GM21360 (cell line): ENCODE measurements around the gene KCNH6.
A peak's percentile ranks its signal among the peaks of the same experiment; 100 is the strongest.

Source experiments
- ATAC-seq: cut with Tn5 transposase; IDR thresholded peaks from one replicate; pipeline ENCODE4 v1.9.1; 2021; ENCODE audit warnings: mild to moderate bottlenecking, moderate library complexity; ENCODE audit not compliant: unreplicated experiment

Gene KCNH6, protein sequence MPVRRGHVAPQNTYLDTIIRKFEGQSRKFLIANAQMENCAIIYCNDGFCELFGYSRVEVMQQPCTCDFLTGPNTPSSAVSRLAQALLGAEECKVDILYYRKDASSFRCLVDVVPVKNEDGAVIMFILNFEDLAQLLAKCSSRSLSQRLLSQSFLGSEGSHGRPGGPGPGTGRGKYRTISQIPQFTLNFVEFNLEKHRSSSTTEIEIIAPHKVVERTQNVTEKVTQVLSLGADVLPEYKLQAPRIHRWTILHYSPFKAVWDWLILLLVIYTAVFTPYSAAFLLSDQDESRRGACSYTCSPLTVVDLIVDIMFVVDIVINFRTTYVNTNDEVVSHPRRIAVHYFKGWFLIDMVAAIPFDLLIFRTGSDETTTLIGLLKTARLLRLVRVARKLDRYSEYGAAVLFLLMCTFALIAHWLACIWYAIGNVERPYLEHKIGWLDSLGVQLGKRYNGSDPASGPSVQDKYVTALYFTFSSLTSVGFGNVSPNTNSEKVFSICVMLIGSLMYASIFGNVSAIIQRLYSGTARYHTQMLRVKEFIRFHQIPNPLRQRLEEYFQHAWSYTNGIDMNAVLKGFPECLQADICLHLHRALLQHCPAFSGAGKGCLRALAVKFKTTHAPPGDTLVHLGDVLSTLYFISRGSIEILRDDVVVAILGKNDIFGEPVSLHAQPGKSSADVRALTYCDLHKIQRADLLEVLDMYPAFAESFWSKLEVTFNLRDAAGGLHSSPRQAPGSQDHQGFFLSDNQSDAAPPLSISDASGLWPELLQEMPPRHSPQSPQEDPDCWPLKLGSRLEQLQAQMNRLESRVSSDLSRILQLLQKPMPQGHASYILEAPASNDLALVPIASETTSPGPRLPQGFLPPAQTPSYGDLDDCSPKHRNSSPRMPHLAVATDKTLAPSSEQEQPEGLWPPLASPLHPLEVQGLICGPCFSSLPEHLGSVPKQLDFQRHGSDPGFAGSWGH

DNA sequence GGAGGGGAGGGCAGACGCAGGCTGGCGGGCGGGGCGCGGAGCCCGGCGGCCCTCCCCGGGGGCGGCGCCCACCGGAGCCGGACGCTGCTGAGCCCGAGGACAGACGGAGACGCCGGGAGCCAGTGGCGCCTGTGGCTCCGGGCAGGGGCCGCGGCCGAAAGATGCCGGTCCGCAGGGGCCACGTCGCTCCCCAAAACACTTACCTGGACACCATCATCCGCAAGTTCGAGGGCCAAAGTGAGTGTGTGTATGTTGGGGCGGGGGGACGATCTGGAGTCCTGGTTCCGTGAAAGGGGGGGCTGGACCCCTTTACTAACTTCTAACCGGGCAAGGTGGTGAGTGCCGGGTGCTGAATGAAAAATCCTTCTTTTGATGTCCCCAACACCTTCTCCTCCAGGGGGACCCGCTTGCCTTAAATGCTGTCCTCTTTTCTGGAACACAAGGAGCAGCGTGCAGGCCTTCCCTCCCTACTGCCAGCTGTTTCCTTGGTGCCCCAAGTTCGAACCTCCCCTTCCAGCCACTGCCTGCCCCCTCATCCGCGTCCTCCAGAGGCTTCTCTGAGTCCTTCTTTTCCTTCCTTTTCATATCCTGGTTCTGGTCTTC, at the start of gene KCNH6:
Gene KCNH6 (plus strand): TSS at position 106 of the 603 bp plus-strand sequence. CDS start 56 bp downstream, at position 162.
- ATAC-seq: no peak

DNA sequence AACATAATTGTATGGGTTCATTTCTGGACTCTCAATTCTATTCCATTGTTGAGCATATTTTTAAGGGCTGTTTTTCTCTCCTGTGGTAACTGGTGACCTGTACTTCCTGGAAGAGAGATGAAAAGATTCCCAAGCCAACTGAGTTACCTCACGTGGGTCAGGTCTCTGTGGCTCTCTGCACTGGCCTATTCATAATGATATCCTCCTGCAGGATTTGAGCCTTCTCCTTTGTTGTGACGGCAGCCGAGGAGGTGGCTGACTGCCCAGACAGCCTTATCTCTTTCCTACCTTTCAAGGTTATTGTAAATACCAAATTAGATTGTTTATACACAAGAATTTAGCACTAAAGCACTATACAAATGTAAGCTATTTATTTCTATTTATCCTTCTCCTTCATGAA, 49.0 kb upstream of the KCNH6 start:
- no peak for ATAC-seq

DNA sequence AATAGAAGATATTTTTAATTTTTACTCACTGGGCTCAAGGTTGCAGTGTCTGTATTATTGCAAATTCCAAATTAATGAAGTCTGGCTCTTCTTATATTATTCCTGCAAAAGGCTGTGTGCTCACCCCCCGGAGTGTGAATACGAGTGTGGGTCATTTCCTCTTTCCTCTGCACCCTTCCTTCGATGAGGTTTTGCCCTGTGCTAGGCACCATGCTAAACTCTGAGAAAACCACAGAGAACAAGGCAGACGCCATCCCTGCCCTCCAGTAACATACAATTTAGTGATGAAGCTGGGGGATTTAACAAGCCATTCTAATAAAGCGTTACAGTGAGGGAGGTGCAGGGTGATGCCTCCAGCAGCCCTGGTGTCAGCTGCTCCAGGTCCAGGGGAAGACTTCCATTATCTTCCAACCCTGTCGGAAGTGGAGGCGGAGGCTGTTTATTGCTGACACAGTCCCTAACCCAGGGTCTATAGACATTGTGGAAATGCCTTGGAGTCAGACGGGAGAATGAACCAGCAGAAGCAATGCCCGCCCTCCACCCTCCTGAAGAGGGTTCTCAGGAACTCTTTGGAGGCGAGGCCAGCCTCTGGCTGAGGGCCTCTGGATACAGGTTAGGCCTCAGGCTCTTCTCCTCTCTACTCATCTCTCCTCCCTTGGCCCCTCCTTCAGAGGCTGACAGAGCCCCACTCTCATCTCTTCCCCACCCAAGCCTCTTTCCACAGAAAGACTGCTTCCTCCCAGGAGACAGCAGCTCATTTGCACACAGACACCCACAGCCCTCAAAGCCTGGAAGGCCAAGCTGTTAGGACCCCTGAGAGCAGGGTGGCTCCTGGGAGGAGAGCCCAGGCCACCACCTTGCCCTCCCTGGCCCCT, 48.3 kb upstream of the KCNH6 start:
- no peak for ATAC-seq

DNA sequence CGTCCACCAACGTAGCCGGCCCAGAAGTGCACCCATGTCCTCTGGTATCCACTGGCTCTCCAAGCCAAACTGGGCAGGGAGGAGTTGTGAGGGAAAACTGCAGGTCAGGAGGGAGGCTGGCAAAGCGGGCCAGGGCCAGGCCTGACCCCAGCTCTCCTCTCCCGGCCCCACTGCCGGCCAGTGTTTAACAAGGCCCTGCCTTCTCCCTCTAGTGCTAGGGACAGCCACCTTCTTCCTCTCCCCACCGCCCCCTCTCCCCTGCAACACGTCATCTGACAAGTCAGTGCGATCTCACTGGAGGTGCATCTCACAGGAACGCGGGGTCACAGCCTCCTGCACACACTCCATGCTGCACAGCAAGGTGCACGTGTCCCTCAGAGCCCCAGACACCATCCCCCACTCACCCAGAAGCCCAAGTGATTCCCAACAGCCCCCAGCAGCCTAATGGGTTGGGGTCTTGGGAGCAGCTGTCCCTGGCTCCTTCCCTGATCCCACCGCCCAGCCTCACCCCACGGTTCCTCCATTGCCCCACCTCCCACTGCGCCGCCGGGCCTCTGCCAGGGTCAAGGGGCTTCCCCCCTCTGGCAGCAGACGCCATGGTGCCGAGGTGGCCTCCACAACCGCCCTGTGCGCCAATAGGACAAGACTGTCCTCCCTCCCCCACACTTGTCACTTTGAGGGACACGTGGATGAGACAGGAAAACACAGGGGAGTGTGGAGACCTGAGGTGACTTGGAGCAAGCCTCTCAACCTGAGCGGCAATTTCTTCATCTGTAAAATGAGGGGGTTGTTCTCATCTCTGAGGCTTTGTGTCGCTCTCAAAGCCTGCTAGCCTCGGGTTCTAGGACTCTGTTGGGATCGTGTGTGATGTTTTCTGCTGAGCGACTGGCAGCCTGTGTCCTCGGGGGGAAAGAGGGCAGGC, 47.4 kb upstream of the KCNH6 start:
- ATAC-seq: no peak

DNA sequence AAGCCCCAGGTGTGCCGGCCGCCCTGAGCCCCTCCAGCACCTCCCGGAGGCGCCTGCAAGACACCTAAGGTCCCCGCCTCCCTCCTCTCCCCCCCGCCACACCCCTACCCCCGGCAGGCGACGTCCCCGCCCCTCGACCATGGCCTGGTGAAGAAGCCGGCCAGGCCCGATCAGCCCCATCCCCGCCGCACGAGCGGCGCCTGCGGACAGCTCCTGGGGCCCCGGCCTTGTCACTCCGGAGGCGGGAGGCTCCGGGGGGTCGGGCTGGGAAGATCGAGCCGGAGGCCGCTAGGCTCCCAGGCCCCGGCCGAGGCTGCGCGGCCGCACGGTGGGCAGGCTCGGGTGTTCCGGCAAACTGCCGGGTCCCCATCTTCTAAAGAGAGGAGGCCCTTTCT, 46.7 kb upstream of the KCNH6 start:
- ATAC-seq: no peak

DNA sequence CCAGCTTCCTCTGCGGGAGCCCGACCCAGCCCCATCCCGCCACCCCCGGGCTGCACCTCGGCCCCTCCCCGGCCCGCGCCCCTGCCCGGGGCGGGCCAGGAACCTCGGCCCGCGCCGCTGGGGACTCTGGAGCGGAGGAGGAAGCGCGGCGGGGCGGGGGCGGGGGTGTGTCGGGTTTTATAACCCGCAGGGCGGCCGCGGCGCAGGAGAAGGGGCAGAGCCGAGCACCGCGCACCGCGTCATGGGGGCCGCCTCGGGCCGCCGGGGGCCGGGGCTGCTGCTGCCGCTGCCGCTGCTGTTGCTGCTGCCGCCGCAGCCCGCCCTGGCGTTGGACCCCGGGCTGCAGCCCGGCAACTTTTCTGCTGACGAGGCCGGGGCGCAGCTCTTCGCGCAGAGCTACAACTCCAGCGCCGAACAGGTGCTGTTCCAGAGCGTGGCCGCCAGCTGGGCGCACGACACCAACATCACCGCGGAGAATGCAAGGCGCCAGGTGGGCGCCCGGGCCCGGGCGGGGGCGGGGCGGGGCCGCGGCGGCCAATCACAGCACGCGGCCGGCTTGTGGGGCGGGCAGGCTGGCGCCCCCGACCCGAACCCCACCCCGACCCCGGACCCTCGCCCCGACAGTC, 46.2 kb upstream of the KCNH6 start, which contains the start of gene ACE:
Gene ACE (plus strand): TSS at position 208 of the 626 bp plus-strand sequence. CDS start 34 bp downstream, at position 242.
- no peak for ATAC-seq

DNA sequence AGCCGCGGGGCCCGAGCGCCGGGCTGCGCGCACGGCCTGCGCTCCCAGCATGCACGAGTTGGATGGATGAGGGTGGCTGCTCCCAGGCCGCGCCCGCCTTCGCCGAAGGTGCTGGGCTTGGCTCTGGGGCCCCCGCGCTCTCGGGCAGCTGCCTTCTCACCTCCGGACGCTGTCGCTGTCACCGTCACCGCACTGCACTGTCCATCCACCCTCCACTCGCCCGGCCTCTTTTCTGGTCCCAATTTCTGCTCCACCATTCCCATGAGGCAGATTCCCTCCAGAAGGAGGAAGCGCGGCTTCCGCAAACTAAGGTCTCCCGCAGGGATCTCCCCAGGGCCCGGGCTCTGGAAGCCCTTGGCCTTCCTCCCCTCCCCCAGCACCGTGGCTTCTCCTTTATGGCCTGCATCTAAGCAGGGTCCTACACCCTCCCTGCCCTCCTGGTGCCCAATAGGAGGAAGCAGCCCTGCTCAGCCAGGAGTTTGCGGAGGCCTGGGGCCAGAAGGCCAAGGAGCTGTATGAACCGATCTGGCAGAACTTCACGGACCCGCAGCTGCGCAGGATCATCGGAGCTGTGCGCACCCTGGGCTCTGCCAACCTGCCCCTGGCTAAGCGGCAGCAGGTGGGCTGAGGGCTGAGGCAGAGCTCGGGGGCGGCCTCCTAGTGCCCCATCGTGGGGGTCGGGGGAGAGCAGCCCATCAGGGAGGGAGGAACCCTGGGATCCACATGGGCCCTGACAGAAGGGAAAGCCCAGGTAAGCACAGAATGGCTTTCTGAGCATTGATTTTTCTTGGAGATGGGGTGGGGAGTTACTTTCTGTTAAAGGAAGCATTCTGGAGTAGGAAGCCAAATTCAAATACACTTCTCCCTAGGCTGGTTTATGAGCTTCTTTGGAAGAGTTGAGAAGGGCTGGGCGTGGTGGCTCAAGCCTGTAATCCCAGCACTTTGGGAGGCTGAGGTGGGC, 45.4 kb upstream of the KCNH6 start:
- no peak for ATAC-seq

DNA sequence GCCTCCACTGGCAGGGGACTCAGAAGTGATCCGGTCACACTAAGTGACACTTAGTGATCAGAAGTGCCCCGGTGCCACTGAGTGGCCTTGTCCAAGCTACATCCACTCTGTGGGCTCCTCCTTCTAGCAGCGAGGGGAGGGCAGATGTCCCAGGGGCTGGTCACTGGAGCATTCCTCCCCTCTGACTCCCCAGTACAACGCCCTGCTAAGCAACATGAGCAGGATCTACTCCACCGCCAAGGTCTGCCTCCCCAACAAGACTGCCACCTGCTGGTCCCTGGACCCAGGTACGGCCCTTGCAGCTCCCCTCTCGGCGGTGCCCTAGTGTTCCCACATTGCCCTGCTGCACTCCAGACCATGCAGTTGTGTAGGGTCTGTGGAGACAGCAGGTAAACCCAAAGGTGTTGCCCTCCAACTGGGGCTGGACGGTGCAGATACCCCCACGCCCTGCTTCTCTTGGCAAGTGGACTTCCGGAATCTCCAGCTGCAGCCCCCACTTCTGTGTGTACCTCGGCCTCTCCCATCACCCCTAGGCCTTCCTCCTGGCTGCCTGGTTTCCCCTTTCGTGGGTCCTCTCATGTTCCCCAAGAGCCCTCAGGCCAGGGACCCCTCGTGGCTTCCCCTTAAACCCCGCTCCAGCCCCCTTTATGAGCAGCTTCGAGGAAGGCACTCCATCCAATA, 44.2 kb upstream of the KCNH6 start:
- peak; percentile 62 for ATAC-seq

DNA sequence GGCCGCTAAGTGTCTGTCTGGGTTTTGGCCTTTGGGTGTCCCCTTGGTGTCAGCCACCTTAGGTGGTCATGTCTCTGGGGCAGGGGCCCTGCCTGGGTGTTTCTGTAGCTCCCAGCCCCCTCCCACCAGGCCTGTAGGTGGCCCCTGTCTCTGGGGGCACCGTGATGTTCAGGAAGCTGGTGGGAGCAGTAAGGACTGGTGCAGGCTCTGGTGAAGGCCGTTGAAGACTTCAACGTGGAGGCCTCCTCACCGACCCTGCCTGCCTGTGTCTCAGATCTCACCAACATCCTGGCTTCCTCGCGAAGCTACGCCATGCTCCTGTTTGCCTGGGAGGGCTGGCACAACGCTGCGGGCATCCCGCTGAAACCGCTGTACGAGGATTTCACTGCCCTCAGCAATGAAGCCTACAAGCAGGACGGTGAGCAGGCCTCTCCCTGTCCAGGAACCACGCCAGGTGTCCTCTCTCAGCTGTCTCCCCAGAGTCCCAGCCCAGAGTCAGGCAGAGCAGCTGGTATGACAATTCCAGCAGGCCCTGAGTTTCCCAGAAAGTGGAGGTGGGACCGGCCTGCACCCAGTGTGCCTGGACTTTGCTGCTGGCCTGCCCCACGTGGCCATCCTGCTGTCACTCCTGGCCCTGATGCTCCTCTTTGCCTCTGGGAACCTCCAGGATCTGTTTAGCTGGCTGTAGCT, 43.5 kb upstream of the KCNH6 start:
- no peak for ATAC-seq

DNA sequence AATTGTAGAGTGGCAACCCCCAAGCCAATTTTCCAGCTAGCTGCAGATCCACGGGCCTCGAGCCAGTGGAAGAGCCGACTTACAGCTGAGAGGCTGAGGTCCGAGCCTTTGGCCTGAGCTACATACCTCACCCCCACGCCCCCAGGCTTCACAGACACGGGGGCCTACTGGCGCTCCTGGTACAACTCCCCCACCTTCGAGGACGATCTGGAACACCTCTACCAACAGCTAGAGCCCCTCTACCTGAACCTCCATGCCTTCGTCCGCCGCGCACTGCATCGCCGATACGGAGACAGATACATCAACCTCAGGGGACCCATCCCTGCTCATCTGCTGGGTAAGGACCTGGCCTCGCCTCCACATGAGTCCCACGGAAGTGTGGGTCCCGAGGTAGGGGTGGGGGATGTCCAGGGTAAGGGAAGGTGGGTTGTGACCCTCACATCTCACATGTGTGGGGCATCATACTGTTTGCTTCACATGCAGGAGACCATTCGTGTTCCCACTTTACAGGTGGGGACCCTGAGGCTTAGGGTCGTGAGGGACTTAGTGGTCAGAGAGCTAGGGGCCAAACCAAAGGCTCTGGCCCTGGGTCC, 42.9 kb upstream of the KCNH6 start:
- no peak for ATAC-seq

DNA sequence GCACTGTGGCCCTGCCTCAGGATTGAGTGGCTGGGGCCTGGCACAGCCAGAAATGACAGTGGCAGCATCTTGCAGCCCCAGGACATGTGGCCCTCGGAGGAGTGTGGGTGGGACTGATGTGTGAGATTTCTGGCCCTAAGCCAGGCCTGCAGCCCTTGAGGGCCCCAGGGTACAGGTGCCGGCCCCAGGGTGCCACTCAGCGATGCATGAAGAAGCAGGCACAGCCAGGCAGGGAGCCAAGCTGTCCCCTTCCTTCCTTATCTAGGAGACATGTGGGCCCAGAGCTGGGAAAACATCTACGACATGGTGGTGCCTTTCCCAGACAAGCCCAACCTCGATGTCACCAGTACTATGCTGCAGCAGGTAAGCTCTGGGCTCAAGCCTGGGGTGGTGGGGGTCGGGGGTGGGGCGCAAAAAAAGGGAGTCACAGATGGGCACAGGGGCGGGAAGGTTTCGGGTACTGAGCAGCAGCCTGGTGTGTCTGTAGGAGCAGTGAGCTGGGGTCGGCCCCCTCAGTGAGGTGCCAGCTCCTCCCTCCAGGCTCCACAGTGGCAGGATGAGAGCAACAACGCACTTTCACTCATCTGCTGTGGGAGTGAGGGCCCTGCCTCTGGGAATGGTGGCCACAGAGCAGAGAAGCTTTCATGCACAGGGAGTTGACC, 42.2 kb upstream of the KCNH6 start:
- no peak for ATAC-seq

DNA sequence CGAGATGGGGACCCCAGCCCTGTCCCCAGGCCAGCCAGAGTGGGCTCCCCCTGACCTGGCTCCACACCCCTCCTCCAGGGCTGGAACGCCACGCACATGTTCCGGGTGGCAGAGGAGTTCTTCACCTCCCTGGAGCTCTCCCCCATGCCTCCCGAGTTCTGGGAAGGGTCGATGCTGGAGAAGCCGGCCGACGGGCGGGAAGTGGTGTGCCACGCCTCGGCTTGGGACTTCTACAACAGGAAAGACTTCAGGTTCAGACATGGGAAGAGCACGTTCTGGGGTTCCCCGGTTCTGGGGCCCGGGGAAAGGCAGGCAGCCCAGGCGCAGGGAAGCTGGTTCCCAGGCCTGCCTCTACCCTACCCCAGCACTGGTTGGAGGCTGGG, 41.7 kb upstream of the KCNH6 start:
- no peak for ATAC-seq

DNA sequence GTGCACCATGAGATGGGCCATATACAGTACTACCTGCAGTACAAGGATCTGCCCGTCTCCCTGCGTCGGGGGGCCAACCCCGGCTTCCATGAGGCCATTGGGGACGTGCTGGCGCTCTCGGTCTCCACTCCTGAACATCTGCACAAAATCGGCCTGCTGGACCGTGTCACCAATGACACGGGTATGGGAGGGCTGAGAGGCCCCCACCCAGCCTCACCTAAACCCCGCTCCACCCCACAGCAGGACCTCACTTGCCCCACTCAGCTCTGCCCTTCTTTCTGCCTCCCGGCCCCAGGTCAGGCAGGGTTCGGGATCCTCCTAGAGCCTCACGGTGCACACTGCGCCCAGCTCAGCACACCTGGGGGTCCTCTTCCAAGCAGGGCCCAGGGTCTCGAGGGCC, 40.6 kb upstream of the KCNH6 start:
- ATAC-seq: no peak

DNA sequence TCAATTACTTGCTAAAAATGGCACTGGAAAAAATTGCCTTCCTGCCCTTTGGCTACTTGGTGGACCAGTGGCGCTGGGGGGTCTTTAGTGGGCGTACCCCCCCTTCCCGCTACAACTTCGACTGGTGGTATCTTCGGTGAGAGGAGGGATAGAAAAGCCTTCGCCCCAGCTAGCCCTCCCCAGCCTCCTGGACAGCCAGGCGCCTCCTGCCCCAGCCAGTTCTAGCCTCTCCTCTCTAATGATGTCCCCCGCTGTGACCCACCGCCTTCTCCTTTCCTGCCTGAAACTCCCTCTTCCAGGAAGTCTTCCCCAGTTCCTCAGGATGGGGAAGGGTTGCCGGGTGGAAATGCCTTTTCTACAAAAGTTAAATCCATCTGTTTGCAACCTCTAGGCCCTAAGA, 40.1 kb upstream of the KCNH6 start:
- no peak for ATAC-seq

DNA sequence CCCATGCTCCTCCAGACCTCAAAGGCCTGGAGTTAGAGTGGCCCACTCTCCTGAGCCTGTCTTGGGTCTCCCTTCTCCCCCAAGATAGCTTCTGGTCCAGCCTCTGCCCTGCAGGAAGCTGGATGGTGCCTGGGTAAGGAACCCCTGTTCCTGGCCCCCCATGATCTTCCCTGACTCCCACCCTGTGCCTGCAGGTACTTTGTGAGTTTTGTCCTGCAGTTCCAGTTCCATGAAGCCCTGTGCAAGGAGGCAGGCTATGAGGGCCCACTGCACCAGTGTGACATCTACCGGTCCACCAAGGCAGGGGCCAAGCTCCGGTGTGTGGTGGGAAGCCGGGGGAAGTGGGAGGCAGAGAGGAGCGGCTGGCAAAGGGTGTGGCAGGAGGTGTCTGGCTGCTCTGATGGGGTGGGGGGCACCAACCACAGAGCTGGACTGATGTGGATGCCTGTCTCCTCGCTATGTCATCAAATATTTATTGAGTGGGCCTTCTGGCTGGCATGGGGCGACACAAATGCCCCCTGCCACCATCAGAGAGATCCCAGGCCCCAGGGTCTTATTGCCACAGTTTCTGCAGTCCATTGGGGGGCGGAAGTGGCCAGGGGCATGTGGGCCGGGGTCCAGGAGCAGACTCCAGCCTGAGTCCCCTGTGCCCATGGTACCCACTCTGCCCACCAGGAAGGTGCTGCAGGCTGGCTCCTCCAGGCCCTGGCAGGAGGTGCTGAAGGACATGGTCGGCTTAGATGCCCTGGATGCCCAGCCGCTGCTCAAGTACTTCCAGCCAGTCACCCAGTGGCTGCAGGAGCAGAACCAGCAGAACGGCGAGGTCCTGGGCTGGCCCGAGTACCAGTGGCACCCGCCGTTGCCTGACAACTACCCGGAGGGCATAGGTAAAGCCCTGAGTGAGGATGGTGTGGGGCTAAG, 39.2 kb upstream of the KCNH6 start:
- no peak for ATAC-seq
